NCI-H1694 (cell line): ENCODE results near the gene SFXN3.
A peak's percentile ranks its signal among the peaks of the same experiment; 100 is the strongest.

ENCODE experiments used
- DNase-seq: peaks from one replicate; lab custom pipeline; 2025; lab: John Stamatoyannopoulos, UW

The SFXN3 gene

DNA sequence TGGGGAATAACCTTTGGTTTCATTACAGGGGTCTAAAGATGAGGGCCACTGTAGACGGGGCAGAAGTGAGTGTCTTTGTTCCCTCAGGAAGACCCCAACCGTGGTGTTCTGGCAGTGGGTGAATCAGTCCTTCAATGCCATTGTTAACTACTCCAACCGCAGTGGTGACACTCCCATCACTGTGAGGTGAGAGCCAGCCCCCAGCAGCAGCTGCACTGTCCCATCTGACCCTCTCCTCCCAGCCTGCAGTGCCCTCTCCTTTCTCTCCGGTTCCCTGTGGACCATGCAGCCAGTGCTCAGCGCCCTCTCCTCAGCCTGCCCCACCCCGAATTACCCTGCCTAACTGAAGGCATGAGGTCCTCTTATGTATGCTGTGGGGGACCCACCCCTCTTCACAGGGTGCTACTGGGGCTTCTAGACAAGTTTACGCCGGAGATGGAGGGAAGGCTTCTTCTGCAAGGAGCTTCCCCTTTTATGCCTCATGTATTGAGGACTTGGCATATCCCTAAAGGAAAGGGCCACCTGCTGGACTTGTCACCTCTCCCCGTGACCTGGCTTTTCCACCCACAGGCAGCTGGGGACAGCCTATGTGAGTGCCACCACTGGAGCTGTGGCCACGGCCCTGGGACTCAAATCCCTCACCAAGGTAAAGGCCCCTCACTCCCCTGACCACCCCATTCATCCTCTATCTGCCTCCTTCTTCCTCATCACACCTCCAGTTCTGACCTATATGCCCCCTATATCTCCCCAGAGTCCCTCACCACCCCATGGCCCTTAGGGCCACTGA lies 5.1 kb downstream of the SFXN3 start:
- no peak for DNase-seq

DNA sequence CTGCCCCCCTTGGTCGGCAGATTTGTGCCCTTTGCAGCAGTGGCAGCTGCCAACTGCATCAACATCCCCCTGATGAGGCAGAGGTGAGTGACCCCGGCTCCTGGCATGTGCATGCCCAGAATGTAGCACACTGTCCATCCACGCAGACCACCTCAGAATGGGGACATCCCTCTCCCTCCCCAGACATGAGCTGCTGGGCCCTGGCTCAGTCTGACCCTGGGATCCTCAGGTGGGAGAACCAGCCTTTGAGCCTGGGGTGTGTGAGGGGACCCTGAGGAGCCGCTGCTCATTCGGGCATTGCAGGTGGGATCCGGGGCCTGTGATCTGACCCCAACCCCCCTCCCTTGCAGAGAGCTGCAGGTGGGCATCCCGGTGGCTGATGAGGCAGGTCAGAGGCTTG lies 5.7 kb downstream of the SFXN3 start:
- no peak for DNase-seq

DNA sequence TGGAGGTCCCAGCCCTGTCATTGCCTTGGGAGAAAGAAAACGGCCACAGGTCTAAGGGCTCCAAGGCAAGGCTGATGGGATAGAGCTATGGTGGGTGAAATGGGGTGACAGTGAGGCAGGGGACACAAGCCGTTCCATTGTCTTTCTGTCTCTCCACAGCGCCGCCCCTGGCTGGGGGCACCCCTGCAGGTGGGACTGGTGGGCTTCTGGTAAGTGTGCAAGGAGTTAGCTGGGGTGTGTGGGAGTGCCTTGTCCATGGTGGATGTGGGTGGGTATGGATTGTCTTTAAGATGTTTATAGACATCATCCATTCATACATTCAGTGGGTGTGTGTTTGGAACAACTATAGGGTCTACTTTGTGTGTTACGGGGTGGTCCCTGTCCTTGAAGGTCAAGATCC lies 7.5 kb downstream of the SFXN3 start:
- DNase-seq = no peak

- no peak for DNase-seq
Measured at GRCh38 chr10:101040061-101040460, 9.0 kb downstream of the SFXN3 start.

DNA sequence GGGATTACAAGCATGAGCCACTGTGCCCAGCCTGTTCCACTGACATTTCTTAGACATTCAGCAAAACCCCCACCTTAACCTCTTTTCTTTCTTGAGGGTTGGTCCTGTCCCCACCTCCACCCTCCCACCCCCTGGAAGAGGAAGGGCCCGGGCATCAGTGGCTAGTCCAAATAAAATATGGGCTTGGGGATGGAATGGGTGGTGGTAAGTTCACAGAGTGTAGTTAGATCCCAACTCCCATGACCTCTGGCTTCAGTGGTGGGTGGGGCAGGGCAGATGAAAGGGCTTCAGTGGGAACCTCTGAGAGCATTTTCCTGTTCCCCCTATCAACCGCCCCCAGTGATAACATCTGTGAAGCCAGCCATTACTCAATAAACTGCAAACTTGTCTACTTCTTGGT lies 9.8 kb downstream of the SFXN3 start:
- DNase-seq = no peak

DNA sequence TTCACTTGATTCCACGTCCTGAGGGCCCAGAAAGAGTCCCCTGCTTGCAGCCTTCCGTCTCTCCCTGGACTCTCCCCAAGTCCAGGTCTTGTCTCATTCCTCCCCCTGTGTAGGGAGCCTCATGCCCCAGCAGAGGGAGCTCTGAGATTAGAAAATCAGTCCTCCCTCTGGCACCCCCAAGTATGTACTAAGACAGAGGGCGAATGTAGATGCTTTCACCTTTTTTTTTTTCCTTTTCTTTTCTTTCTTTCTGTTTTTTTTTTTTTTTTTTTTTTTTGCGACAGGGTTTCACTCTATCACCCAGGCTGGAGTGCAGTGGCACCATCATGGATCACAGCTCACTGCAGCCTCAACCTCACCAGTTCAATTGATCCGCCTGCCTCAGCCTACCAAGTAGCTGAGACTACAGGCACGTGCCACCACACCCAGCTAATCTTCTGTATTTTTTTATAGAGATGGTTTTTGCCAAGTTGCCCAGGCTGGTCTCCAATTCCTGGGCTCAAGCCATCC lies 10.3 kb downstream of the SFXN3 start:
- DNase-seq = peak; percentile 70

DNA sequence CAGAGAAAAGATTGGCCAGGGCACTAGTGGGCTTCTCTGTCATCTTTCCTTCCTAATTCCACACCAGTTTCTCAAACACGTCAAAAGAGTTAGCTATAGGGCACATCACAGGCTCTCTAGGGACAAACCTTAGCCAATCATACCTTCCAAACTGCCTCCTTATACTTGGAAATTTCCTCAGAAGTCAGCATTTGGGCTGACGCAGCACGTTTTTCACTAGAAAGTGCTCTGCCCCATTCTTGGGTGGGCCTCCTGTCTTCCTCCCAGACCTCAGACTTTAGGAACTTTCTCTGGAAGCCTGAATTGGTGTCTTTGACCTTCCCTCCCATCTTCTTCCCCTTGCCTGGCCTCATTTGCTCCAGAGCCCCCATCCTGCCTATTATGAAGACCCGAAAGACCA lies 11.1 kb downstream of the SFXN3 start:
- DNase-seq = no peak

- DNase-seq = peak; percentile 92
Measured at GRCh38 chr10:101042667-101043362, 11.8 kb downstream of the SFXN3 start.

DNA sequence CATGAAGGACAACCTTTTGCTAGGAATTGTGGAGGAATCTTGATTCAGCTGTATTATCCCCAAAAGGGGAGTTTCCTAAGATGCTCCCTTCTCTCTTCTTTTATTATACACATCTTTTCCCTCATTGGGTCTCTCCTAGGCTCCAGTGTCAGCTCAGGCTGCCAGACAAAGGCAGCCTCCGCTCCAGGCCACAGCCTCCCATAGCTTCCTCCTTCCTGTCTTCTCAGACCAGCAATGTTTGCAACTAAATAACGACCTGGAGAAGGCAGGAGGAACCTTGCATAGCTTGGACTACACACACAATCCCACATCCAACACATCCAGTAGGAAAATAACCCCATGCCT lies 12.3 kb downstream of the SFXN3 start:
- DNase-seq = no peak

GRCh38 chr10:101044117-101044516 lies 13.1 kb downstream of the SFXN3 start:
- DNase-seq = no peak

DNA sequence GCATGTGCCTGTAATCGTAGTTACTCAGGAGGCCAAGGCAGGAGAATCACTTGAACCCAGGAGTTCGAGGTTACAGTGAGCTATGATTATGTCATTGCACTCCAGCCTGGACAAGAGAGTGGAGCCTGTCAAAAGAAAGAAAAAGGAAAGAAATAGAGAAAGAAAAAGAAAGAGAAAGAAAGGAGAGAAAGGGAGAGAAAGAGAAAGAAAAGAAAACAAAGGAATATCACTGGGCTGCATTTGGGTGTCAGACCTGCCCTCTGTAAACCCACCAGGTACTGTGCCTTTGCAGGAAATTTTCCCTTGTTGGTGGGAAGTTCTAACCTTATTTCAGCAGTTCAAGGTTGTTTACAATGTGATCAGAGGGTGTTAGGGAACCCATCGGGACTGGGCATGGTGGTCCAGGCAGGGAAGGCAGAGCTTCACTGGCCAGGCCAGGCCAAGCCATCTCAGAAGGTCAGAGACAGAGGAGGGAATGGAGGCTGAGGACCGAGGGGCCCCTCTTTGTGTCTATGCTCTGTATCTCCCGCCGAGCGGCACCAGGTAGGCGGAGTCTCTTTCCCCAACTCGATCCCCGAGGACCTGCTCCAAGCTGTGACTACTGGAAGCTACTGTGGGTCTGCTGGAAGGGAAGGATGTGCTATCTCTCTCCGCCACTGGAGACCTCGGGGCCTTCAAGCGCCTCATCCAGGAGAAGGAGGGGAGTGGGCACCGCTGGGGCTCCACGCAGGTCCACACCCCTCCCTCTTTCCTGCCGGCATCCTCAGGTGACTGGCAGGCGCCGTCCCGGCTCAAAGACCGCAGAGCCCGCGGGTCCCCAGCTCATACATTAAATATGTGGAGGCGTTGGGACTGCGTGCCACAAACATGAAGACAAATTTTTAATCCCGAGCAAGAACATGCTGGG lies 15.6 kb downstream of the SFXN3 start:
- no peak for DNase-seq

DNA sequence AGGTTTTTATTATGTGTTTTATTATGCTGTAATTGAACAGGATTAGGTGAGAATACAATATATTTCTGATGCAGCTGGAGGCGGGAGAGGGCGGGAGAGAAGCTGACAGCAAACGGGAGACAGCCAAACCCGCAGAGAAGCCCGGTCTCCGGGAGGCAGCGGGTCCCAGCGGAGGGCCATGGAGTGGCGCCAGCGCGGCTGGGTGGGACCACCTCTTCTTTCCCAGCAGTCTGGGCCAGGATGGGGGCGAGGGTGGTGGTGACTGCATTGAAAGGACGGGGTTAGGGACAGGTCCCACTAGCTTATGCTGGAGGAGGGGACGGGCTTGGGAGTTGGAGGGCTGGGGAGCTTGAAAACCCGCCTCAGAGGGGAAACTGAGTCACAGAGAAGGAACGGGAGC lies 16.2 kb downstream of the SFXN3 start:
- DNase-seq = no peak

DNA sequence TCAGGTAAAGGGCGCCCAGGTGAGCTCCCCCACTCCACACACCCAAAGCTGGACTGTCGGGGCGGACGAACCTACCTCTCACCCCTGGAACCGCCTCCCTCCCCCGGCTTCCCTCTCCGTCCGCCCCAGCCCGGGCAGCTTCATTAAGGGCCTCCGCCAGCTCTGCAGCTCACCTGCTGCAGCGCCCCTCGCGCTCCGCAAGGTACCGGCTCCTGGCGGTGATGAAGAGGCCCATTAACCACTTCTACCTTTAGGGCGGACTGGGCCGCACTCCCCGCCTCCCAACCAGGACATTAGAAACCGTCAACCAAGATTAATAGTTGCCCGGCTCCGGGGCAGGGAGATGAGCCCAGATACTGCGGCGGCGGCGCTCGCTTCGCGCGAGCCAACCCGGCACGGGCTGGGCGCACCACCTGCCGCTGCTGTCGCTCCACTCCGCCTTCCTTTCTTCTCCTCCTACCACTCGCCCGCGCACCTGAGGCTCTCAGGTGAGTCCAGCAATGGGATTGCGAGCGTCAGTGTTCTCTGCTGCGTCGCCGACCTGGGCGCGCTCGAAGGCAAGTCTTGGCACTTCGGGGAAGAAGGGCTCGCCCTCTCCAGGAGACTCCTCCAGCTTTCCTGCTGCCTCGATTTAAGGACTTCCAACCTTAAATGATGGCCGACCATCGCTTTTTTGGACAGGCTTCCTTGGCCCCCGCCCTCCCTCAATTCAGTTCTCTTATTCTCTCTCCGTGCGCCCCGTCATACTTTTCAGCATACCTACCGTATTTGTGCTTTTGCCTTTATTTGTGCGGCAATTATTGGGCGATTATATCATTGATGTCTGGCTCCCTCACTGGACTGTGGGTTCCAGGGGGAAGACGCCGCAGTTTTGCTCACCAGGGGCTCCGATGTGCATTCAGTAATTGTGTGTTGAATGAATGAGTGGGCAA lies 17.2 kb downstream of the SFXN3 start:
- DNase-seq = no peak

GRCh38 chr10:101050208-101051069 lies 19.4 kb downstream of the SFXN3 start:
- DNase-seq = no peak

GRCh38 chr10:101052285-101052684 lies 21.3 kb downstream of the SFXN3 start:
- no peak for DNase-seq

DNA sequence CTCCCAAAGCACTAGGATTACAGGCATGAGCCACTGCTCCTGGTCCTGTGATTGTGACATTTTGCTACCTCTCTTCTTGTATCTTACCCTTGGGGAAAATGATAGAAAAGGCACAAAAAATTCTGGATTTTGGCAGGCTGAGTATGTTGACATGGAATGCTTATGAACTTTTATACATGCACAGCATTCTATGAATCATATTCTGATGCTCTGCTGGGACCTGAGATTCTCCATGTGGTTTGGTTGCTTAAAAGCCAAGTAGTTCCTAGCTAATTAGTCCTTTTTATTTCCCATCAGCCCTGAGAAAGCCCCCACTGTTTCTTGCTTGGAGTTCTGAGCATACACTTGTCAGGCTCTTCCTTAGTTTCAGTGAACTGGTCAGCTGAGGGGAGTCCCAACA lies 22.5 kb downstream of the SFXN3 start:
- DNase-seq = no peak

GRCh38 chr10:101054351-101054750 lies 23.3 kb downstream of the SFXN3 start:
- DNase-seq = no peak

- no peak for DNase-seq
Measured at GRCh38 chr10:101054876-101055275, 23.8 kb downstream of the SFXN3 start.

DNA sequence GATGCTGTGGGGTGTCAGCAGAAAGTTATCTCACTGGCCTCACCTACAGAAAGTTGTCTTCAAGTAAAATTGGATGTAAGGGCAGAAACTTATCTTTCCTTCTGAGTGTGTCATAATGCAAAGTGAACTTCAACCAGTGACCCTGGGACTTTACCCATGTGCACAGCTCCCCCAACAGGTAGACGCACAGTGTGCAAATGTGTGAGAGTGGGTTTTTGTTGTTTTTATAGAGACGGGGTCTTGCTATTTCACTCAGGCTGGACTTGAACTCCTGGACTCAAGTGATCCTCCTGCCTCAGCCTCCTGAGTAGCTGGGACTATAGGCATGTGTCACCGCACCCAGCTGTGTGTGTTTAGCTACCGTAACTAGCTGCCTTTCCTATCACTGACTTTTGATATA lies 24.4 kb downstream of the SFXN3 start:
- DNase-seq = no peak

- DNase-seq = no peak
Measured at GRCh38 chr10:101056365-101057151, 25.5 kb downstream of the SFXN3 start.
